ENCODE measurements around the gene ARHGAP15. TPM values are rescaled to one million over a fixed set of nuclear protein-coding genes. Genes with fewer than 3 reads are reported as not detected.
A peak's percentile ranks its signal among the peaks of the same experiment; 100 is the strongest.

Gene ARHGAP15
- total and polyA plus RNA-seq, 9 donors = 1.5 to 10.0 (median 2.6) TPM

DNA sequence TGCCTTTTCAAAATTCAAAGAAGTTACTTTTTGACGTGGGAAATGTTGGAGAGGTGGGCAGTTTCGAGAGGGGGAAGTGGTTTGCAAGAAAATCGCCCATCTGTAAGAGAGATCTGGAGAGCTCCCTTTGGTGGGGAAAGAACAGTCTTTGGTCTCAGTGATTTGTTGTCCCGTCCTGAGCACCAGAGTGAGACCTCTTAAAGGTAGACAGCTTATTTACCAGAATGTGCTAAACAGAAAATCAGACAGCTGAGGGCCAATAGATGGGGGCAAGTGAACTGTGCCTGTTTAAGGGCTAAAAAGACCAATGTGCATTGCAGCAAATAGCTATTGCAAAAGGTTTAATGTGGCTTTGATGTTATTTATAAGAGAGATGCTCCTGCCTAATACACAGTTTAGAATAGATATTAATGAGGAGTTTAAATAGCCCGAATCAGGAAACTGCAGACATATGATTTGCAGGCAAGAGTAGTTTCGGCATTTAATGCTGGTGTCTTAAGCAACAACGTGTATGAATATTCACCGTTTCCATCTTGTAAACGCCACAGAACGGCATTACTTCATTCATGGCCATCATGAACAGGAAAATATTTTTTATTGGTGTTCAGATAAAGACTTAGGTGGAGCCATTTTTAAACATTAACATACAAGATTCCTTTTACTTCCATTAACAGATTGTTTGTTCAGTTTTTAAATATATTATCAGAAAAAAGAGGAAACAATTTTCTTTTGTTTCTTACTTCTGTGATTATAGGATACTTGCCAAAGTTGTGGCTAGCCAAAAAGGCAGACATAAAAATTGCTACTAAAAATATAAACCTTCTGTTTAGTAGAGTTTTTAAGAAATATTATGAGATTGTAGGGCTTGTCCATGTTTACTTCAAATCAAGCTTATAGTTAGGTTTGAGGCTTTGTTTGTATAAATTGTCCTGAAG is 29.6 kb downstream of the ARHGAP15 start:
- no peak overlapping the region for H3K27ac ChIP-seq
- intact Hi-C loops (cut with DNase I) = no loop called here
- H3K4me3 ChIP-seq = no peak overlapping the region
- no peak for TF ChIP-seq CTCF (IDR thresholded peaks at IDR 0.05)
- no peak for TF ChIP-seq EP300 (IDR thresholded peaks at IDR 0.05)
- no peak for TF ChIP-seq POLR2A (IDR thresholded peaks at IDR 0.05)
- H3K4me1 ChIP-seq (ENCODE audit: insufficient read depth) = no peaks in the 10 kb centered on the region
- no peak for DNase-seq
- no peaks in the 10 kb centered on the region for H3K36me3 ChIP-seq
- H3K27me3 ChIP-seq = no peaks in the 10 kb centered on the region
- WGBS, 3 donors = 28 to 53% (median 39%) methylated on average over 10 of the region's 10 CpGs
- no peaks in the 10 kb centered on the region for H3K9me3 ChIP-seq

DNA sequence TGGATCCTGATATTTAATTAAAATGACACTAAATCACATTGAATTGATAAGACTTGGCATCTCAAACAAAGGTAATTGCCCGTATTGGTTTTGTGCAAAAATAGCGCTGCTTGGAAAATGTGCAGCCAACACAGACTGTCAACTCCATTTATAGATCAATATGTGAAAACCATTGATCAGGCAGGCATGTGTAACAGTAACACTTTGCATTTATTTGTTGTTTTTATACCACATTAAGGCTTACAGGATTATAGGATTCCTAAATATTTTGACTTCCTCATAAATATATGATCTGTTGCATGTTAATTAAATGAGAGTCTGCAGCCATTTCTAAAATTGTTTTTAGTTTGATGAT is 30.2 kb downstream of the ARHGAP15 start:
- TF ChIP-seq EP300 (IDR thresholded peaks at IDR 0.05) = no peak
- no peak for TF ChIP-seq CTCF (IDR thresholded peaks at IDR 0.05)
- TF ChIP-seq POLR2A (IDR thresholded peaks at IDR 0.05) = no peak
- 36 to 53% (median 51%) methylated on average over 2 of the region's 2 CpGs for WGBS, 3 donors
- Histone ChIP-seq H3K4me3 (no peak overlapping the region), H3K9me3 (no peaks in the 10 kb centered on the region), H3K27ac (no peak overlapping the region), H3K4me1 (ENCODE audit: insufficient read depth) (no peaks in the 10 kb centered on the region), H3K36me3 (no peaks in the 10 kb centered on the region), H3K27me3 (no peaks in the 10 kb centered on the region)
- intact Hi-C loops (cut with DNase I) = no loop called here
- no peak for DNase-seq

DNA sequence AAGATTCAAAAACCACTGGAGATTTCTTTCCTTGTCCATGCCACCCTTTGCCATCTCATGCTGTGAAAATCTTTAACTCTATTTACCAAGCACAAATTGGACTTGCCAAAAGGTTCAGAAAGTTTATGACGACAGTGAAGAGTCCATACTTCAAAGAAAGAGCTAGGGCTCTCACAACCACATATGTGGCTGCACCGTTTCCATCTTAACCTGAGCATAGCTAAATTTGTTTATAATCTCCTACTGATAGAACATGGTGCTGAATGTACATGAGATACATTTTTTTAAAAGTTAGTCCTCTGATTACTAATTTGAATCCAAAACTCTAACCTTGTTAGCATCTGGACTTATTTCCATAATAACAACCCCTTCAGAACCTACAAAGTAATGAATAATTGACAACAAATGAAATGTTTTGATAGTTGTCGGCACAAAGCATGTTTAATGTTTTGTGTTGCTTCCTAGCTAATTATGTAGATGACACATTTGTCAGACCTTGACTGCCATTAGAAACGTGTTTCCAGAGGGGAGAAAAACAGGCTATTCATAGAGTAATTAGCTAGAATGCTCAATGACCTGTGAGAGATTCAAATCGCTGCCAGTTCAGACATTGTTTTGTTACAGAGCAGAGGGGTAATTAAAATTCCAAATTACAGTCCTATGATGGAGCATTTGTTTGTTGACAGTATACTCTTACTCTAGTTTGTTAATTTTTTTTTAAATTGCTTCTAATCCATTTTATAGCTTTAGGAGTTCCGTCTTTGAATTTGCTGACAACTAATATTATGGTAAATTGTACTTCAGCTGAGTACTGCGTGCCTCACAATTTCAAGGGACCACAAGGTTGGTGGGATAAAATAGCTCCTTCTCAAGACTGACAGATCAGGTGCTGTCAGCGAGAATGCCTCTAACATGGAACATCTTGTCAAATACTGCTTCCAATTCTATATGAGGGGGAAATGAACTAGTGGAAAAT is 31.8 kb downstream of the ARHGAP15 start:
- DNase-seq = no peak
- H3K27ac ChIP-seq = no peak overlapping the region
- H3K4me3 ChIP-seq = no peak overlapping the region
- H3K9me3 ChIP-seq = no peaks in the 10 kb centered on the region
- intact Hi-C loops (cut with DNase I) = loop anchor here in 1 of 4 donors (10.0 kb wide), 1 partner anchor 64 kb away; no protein-coding TSS in a partner anchor
- no peak for TF ChIP-seq CTCF (IDR thresholded peaks at IDR 0.05)
- no peak for TF ChIP-seq EP300 (IDR thresholded peaks at IDR 0.05)
- TF ChIP-seq POLR2A (IDR thresholded peaks at IDR 0.05) = no peak
- WGBS, 3 donors = 81 to 88% (median 88%) methylated on average over 8 of the region's 8 CpGs
- H3K36me3 ChIP-seq = no peaks in the 10 kb centered on the region
- no peaks in the 10 kb centered on the region for H3K27me3 ChIP-seq
- no peaks in the 10 kb centered on the region for H3K4me1 ChIP-seq (ENCODE audit: insufficient read depth)

- 27 to 47% (median 34%) methylated on average over 12 of the region's 12 CpGs for WGBS, 3 donors
- Histone ChIP-seq H3K9me3 (no peaks in the 10 kb centered on the region), H3K36me3 (no peaks in the 10 kb centered on the region), H3K4me1 (ENCODE audit: insufficient read depth) (no peaks in the 10 kb centered on the region), H3K27me3 (no peaks in the 10 kb centered on the region), H3K27ac (no peak overlapping the region), H3K4me3 (no peak overlapping the region)
- peak; percentile 29 to 46 (median 41) for DNase-seq
- TF ChIP-seq POLR2A (IDR thresholded peaks at IDR 0.05) = no peak
- TF ChIP-seq CTCF (IDR thresholded peaks at IDR 0.05) = peak; percentile 25 to 47 (median 40)
- intact Hi-C loops (cut with DNase I) = loop anchor here in 1 of 4 donors (10.0 kb wide), 1 partner anchor 63 kb away; no protein-coding TSS in a partner anchor
Measured at GRCh38 chr2:143162123-143162837, 33.1 kb downstream of the ARHGAP15 start.
